Stimulated activated CD4-positive, alpha-beta T cell treated with anti-CD3 and anti-CD28 coated beads, Interleukin-1b, Interleukin-23, amount 100 ng/mL, for 48 hours (primary cell): ENCODE measurements around the gene TJP1.
"Not testable (repeated sequence)": the region's sequence is repeated elsewhere in the genome, so short reads cannot be mapped to it uniquely, and the experiment has no call there.

Experiments
- DNase-seq: peaks from one replicate; pipeline ENCODE4 v3.0.0-alpha.2; 2020

Gene TJP1

DNA sequence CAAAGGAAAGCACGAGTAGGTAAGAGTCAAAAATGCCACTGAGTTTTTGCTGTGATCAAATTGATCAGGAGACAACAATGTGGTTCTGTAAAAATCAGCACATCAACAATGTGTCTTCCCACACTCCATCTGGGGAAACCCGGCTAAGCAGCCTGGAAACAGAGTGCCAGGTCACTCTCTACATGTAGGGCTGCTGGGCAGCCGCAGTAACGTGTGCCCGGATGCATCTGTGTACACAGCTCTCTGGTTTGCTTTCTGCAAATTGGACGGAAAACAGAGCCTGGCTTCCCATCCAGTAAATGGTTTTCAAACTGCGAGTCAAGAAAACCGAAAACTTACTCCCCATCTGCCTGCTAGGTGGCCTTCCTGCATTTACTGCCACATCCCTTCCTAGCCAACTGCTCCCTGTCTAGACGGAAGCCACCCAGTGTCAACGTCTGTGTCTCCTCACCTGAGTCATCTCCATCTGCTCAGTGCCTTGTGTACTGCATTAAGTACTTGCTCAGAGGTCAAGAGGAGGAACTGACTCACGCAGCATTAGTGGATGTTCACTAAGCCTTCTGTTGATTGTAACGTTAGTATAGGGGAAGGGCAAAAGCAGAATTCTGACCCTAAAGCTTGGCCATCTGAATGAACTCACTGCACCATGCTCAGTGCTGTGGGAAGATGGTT, 124.1 kb downstream of the TJP1 start:
- no peak for DNase-seq

DNA sequence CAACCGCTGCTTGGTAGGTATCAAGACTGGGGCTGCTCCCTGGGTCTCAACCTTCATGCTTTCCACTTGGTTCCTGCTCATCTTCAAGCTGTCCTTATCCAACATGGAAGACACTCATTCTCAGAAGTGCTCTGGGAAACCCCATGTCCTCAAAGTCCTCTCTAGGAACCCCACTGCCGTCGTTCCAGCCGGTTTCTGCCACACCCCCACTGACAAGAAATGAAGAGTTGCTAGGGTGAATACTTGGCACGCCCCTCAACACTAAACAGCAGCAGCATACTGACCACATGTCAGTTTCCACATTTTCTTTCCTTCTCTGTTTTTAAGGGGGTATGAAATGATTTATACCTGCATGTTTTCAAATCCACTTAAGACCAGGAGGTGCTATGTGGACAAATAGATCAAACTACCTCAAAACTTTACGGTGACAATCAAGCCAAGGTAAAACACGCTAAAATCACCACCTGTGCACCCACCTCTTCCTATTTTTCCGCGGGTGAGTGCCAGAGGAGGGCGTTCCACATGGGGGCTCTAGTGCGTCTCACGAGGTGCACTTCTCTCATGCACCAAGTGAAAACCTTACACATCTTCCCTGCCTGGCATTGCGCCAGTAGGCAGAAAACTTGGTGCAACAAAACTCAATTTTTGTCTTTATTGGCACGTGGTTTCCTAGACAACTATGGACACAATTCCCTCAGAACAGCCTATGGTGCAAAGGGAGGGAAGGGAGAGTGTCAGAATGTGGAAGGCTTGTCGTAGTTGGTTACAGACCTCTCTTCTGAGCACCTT, 125.1 kb downstream of the TJP1 start:
- DNase-seq = no peak

DNA sequence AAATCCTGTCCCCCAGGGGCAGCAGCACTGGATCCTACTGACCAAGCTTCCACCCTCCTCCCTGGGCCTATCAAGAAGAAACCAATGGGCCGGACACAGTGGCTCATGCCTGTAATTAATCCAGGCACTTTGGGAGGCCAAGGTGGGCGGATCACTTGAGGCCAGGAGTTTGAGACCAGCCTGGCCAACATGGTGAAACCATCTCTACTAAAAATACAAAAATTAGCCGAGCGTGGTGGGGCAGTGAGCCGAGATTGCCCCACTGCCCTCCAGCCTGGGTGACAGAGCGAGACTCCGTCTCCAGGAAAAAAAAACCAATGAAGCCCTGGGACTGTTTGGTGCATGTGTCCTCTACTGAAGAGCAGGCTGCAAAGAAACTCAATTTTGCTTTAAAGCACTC, 125.8 kb downstream of the TJP1 start:
- not testable (repeated sequence) for DNase-seq

DNA sequence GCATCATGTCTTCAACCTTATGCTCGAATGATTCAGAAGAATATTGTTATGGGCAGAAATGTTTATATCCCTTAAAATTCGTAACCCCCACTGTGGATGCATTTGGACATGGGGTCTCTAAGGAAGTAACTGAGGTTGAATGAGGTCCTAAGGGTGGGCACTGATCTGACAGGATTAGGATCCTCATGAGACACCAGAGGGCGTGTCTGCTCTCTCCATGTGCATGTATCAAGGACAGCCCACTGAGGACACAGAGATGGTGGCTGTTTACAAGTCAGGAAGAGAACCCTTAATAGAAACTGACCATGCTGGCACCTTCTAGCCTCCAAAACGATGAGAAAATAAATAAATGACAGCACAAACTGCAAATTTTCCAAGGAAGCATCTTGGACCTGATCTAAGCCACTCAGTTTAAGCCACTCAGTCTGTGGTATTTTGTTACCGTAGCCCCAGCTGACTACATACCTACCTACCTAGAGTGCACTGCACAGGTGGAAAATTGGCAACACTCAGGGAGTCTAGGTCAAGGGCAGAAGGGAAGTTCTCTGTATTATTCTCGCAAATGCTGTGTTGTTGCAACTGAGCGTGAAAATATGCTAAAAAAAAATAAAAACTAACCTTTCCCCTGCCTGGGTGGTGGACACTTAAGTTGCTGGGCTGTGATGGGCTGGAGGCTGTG, 126.6 kb downstream of the TJP1 start:
- no peak for DNase-seq

DNA sequence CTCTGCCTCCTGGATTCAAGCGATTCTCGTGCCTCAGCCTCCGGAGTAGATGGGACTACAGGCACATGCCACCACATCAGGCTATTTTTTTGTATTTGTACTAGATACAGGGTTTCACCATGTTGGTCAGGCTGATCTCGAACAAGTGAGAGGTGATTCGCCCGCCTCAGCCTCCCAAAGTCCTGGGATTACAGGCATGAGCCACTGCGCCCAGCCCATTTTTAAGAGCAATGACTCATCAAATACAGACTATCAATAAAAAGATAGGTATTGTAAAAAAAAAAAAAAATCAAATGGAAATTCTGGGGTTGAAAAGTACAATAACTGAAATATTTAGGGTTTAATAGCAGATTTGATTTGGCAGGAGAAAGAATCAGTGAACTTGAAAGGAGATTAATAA, 129.0 kb downstream of the TJP1 start:
- DNase-seq = no peak

DNA sequence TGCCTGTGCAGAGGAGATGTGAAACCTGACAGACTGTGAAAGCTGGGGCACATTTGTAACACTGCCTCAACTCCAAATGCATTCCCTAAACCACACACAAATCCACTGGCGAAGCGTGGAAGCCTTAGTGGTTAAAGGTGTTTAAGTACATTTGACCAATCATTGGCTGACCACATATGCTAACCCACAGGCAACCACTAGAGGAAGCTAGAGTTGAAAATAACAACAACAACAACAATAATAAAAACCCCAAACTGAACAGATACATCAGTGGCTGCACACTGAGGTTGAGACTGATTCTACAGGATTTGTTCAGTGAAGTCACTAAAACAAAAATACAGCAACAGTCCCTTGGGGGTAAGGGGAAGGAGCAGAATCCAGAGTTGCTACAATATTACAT, 129.7 kb downstream of the TJP1 start:
- DNase-seq = no peak

DNA sequence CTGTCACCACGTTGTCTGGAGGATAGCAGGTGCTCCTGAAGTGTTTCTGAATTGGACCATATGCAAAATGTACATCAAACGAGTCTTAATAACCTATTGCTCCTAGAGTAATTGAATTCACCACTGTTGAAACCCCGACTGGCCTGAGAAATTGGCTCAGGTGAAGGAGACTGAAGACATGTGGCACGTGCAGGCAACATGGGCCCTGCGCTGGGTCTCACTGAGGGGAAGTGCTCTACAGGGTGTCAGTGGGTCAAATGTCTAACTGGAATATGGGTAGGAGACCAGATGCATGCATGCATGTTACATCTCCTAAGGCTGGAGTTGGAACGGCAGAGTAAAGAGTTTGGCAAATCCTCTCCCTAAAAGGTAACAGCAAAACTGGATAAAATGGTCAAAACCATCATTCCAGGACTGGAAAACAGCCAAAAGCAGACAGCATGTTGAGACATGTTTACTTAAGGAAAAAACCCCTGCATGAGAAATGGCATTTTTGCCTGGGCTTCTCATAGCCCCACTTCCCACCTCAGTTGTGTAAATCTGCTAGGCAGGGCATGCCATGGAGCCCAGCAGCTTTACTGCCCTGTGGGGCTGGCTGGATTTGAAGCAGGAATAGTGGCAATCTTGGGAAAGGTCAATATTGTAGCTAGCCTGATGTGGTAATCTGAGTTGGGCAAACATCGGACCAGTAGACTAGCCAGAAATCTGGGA, 131.3 kb downstream of the TJP1 start:
- no peak for DNase-seq

DNA sequence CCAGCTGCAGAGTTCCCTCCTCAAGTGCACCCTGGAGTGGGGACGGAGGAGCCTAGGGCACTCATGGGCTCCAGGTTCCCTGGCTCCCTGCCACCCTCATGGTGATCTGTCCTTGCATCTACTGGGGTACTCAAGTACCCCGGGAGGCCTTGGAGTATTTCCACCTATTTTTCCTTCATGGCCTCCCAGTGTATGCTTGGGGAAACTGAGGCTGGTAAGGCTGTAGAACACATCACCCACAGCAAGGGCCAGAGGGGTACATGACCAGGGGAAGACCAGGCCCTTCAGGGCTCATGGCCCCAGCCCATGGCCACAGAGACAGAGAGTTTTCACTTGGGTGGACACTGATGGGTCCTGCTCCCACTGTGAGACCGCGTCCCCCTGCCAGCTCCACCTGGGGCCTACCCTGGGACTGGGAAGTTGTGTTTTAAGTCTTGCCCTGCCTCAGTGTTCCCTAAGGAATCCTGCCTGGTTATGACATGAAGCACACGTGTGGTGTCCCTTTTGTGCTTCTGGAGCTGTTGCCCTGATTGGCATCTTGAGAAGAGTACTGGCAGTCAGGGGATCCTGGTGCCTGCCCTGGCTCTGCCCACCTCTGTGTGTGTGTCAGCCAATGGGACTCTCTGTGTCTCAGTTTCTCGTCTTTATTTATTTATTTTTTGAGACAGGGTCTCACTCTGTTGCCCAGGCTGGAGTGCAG, 132.8 kb downstream of the TJP1 start:
- no peak for DNase-seq

DNA sequence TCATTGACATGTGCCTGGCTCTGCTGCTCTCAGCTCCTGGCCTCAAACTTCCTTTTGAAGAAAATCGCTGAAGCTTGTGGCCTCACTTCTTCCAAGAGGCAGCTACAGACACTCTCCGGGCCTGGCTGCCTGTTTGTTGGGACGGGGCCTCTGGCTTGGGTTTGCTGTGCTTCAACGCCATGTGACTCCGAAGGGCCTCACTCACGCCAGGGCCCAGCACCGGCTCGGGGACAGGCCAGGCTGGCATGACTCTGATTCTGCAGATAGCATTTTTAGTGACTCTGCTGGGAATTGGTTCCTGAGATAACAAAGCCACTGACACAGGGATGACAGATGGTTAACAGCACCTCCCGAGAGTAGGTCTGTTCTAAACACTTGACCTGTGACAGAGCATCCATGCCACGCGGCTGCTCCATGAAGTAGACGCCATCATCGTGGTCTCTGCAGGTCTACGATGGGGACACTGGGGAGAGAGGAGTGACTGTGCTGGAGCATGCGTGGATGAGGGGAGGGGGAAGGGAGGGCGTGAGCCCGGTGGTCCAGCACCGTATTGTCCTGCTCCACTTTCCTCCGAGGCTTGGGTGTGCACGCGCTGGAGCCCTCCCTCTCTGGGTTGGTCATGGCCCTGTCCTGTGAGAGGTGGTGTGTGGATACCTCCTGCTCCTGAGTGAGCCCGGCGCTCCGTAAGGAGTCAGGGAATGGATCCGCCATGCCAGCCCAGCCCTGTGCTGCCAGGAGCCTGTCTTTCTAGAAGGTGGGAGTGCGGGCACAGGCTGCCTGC, 133.6 kb downstream of the TJP1 start:
- no peak for DNase-seq

DNA sequence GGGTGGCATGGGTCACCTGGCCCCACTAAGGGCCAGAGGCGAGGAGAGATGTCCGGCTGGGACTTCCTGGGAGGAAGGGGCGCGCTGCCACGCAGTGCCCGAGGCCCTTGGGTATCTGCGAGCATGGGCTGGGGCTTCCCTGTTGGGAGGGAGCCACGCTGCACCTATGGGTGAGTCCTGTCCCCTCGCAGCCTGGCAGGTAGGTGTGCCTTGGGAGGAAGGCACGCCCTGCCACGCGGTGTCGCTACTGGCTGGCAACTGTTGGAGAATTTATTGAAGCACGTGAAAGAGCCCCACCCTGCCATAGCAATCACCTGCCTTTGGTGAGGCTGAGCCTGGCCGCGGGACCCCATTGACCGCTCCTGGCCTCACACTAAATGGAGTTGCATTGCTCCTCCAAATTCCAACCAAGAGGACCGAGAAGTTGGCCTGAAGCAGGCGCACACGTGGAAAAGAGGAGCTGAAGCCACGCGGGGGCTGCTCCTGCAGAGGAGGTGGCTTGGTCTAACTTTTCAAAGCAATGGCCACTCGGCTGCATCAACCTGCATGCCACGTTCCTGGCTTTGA, 134.2 kb downstream of the TJP1 start:
- no peak for DNase-seq

DNA sequence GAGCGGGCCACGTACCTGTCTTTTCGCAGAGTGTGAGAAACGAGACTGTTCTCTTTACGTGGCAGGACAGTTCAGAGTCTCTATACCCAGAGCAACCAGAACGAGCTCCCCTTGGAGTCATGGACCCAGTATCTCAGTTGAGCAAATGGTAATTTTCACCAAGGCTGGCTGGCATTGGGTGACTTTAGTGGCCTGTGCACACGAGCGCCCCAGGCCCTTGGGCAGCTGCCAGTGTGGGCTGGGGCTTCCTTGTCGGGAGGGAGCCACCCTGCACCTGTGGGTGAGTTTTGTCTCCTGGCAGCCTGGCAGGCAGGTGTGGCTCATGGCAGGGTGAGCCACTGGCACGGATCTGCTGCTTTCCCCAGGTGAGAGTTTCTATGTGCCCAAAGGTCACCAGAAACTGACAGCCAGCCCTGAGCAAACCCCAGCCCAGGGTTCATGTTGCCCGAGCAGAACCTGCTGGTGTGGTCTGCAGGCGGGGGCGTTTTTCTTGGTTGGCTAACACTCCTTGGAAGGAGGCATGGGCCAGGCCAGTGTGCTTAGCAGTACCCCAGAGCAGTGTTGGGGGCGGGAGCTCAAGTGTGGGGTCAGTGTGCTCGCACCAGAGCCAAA, 135.0 kb downstream of the TJP1 start:
- no peak for DNase-seq

DNA sequence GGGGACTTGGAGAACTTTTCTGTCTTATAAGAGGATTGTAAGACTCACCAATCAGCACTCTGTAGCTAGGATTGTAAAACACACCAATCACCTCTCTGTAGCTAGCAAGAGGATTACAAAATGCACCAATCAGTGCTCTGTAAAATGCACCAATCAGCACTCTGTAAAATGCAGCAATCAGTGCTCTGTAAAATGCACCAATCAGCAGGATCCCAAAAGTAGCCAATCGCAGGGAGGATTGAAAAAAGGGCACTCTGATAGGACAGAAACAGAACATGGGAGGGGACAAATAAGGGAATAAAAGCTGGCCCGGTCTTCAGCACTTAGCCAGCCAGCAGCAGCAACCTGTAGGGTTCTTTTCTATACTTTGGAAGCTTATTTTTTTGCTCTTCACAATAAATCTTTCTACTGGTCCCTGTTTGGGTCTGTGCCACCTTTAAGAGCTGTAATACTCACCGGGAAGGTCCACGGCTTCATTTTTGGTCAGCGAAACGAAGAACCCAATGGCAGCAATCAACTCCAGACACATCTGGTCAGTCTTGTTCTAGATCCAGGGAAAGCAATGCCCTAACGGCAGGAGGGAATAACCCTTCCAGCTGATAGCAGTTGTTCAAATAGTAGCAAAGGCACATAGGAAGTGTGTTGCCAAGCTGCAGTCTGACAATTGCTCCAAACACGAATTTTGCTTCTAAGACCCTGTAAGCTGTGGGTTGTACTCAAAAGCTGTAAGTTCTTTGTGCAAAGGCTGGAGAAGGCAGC, 135.6 kb downstream of the TJP1 start:
- no peak for DNase-seq

DNA sequence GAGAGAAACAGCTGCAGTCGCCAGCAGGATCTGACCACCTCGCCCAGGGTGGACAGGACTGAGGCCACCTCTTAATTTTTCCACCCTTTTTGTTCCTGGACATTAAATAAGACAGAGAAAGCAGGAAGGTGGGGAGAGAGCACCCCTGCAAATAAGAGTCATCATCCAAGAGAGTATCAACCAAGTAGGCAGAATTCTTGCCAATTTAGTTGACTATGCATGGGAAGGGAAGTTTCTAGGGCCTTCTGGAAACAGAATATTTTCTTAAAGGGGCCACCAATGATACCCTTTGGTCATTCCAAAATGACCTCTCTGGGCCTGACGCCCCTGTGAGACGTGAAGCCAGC, 136.2 kb downstream of the TJP1 start:
- DNase-seq = no peak

DNA sequence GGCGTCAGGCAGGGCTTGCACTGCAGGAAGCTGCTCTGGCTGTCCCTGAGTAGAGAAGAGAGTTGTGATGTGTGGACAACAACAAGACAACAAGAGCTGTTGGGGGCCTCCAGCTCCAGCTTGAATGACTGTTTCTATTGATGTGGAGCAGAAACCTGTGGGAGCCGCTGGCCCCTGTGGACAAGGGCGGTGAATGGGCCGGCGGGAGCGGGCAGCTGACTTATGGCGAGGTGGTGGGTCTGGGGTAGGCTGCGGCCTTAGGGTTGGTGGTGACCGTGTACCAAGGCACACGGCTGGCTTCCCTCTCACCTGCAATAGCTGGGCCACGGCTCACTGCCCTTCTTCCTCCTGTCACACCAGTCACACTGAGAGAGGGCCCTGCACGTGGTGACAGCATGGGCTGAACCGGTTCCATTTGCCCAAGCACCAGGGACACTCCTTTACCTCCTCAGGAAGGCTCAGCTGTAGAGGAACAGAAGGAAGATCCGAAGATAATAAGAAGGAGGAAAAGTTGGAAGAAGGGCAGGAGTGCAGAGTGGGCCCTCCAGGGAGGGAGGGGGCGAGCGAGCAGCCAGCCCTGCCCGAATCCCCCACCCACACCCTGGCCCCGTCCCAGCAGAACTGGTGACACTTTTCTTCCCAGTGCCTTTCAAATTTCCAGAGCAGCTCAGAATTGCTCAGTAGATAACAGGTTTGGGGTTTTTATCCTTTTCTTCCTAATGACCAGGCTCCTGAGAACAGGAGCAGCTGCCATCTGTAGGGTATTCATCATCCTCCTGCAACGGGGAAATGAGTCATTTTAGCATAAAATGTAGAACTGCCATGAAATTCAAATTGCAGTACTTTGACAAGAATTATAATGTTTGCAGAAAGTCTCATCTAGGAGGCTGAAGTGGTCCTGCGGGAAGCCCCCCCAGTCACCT, 136.9 kb downstream of the TJP1 start:
- DNase-seq = no peak

DNA sequence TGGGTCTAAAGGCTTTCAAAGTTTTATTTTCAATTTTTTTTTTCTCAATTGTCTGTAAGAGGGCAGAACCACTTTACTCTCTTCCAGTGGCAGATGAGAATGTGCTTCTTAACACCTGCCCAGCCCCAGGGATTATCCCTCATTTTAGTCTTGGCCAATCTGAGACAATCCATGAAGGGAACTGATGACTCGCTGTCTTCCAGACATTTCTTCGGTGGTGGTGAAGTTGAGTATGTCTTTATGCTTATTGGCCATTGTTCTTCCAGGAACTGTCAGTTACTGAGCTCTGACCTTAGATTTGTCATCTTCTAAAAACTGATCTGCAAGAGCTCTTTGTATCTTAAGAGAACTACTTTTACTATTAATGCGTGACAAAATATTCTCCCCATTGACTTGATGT, 139.5 kb downstream of the TJP1 start:
- DNase-seq = no peak

DNA sequence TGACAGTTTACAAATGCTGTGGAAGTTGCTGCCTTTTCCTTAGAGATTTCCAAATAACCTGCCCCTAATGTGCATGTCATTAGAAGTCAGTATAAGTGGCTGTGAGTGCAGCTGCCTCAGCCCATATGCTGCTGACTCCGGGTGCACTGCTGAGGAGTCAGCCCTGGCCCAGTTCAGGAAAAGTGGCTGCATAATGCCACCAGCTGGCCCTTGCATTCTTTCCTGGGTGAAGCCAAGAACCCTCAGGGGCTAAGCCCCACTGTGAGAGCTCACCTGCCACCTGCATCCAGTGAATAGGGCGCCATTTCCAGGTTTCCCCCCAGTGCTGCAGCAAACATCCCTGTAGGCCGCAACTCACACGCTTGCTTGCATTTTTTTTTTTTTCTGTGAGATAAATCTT, 139.9 kb downstream of the TJP1 start:
- DNase-seq = no peak

DNA sequence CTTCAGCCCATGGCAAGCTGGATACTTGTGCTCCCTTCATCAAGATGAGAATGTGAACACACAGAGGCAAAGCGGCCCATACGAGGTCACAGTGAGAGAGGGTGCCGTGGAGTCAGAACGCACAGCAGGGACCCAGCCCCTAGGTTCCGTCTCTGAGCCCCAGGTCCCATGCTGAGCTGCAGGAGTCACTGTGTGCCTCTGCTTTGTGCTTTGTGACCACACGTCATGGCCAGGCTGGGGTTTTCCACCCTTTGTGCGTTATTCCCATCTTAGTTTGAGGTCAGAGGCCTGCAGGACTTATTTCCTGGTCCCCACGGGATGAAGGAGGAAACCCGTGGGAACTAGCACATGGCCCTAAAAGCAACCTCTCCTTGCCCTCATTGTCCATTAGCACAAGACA, 140.3 kb downstream of the TJP1 start:
- DNase-seq = no peak

DNA sequence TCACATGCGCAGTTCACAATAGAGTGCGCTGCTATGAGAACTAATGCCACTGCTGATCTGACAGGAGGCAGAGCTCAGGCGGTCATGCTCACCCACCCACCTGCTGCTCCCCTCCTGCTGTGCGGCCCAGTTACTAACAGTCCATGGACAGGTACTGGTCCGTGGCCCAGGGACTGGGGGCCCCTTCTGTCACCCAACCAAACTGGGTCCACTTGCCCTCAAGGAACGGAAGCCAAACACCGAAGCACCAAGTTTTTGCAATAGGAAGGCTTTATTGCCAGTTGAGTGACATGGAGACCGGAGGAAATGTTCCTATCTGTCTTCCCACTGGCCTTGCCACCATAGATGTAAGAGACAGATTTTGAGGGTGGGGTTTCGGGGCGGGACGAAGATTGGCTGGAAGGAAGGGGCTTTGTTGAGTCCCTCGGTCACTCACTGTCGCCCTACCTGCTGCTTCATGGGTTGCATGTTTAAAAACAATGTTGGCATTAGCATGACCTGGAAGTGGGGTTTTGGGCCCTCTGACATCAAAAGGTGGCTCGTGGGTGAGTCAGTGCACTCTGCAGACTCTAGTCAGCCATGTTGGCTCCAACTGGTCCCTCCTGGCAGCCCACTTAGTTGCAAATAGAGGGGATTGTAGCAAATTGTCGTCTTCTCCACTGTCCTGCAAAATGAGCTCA, 141.0 kb downstream of the TJP1 start:
- DNase-seq = no peak
